Immature natural killer cell (primary cell): Measurements from ENCODE around the gene IFT74. TPM values are rescaled to one million over a fixed set of nuclear protein-coding genes. Genes with fewer than 3 reads are reported as not detected.
"Not testable (repeated sequence)": the region's sequence is repeated elsewhere in the genome, so short reads cannot be mapped to it uniquely, and the experiment has no call there.

ENCODE experiments used
- DNase-seq, 3 donors: peaks; one replicate each; pipeline ENCODE4 v3.0.0; 2022; ENCODE audit warnings: mixed read lengths in 1 of 3
- H3K27ac Mint-ChIP-seq, 6 donors: one replicate each; pipeline ENCODE4 v1.8.0; 2020; ENCODE audit warnings: mixed read lengths in 6 of 6, mild to moderate bottlenecking in 5 of 6, inconsistent platforms in 4 of 6, moderate library complexity in 3 of 6
- H3K27me3 Mint-ChIP-seq, 3 donors: one replicate each; pipeline ENCODE4 v1.8.0; 2020 to 2021; ENCODE audit warnings: low read depth in 3 of 3, mild to moderate bottlenecking in 3 of 3, mixed read lengths in 3 of 3, moderate library complexity in 3 of 3, inconsistent platforms in 1 of 3
- H3K36me3 Mint-ChIP-seq, 3 donors: one replicate each; pipeline ENCODE4 v1.8.0; 2020; ENCODE audit warnings: mixed read lengths in 3 of 3, inconsistent platforms in 2 of 3, mild to moderate bottlenecking in 2 of 3
- H3K4me1 Mint-ChIP-seq, 2 donors: one replicate each; pipeline ENCODE4 v1.8.0; 2020; ENCODE audit warnings: inconsistent platforms in 2 of 2, mild to moderate bottlenecking in 2 of 2, mixed read lengths in 2 of 2, moderate library complexity in 1 of 2
- H3K4me3 Mint-ChIP-seq, 5 donors: one replicate each; pipeline ENCODE4 v1.8.0; 2020; ENCODE audit warnings: mild to moderate bottlenecking in 5 of 5, mixed read lengths in 5 of 5, inconsistent platforms in 3 of 5, moderate library complexity in 3 of 5
- H3K9me3 Mint-ChIP-seq, 6 donors: one replicate each; pipeline ENCODE4 v1.8.0; 2020; ENCODE audit warnings: mild to moderate bottlenecking in 6 of 6, mixed read lengths in 6 of 6, inconsistent platforms in 4 of 6, moderate library complexity in 3 of 6
- polyA plus RNA-seq, 3 donors: library from polyadenylated mRNA; unstranded; fragments of 300-500 nt; fragmentation: Illumina TruSeq; gene quantifications; one replicate each; pipeline ENCODE4 v1.2.3, GENCODE V29; 2021

The IFT74 gene
- polyA plus RNA-seq, 3 donors from 2014 or later = 4.3 to 9.7 (median 4.6) TPM

DNA sequence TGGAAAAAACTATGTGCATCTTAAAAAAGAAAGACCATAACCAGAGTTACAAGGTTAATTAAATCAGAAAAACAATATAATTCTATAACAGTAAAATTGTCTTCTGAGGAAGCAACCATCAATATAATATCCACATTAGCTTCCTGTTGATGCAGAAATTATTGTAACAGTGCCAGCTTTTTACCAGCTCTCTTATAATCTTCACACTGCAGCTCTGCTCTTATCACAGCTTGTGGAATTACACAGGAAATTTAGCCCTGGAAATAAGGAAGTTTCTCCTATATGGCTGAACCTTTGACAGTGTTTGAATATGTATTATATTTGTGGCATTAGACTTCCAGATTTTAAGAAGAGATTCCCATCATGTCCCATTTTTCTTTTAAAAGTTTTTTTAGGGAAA lies 103.7 kb downstream of the IFT74 start:
- Mint-ChIP-seq H3K4me3 (no peak overlapping the region), H3K4me1 (no peaks in the 10 kb centered on the region), H3K36me3 (peaks cover 0 to 33% (median 15%) of the 10 kb centered on the region in 3 donors), H3K27ac (no peak overlapping the region), H3K9me3 (no peaks in the 10 kb centered on the region), H3K27me3 (no peaks in the 10 kb centered on the region)
- DNase-seq = no peak

DNA sequence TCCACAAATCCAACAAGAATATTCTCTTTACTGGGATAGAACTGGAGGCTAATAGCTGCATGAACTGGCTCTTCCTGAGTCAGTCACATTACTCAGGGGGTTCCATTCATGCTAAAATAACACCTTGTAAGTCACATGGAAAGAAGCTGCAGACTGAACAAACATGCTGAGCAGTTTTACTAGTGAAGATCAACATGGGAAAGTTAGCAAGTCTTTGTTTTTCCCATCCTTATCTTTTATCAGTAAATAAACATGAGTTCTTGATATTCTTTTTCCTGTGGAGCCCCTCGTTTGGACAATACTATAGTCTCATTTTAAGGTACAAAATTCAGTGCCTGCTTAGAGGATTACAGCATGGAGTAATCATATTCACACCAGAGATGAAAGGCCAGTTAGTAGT lies 109.1 kb downstream of the IFT74 start:
- Mint-ChIP-seq H3K9me3 (peaks cover 0 to 1% (median 0%) of the 10 kb centered on the region in 6 donors), H3K27ac (no peak overlapping the region), H3K4me1 (no peaks in the 10 kb centered on the region), H3K36me3 (peaks cover 0 to 16% (median 0%) of the 10 kb centered on the region in 3 donors), H3K4me3 (no peak overlapping the region), H3K27me3 (no peaks in the 10 kb centered on the region)
- no peak for DNase-seq

- H3K27ac Mint-ChIP-seq = no peak overlapping the region
- peaks cover 3 to 18% (median 18%) of the 10 kb centered on the region in 3 donors for H3K36me3 Mint-ChIP-seq
- no peak overlapping the region for H3K4me3 Mint-ChIP-seq
Observed at GRCh38 chr9:27073841-27074728, 117.9 kb downstream of the IFT74 start.

GRCh38 chr9:27078685-27079084 lies 122.5 kb downstream of the IFT74 start:
- Mint-ChIP-seq H3K36me3 (peaks cover 3 to 18% (median 14%) of the 10 kb centered on the region in 3 donors), H3K9me3 (peaks cover 0 to 5% (median 0%) of the 10 kb centered on the region in 6 donors), H3K27me3 (peaks cover 0 to 2% (median 0%) of the 10 kb centered on the region in 3 donors), H3K27ac (no peak overlapping the region), H3K4me3 (no peak overlapping the region), H3K4me1 (no peaks in the 10 kb centered on the region)
- no peak for DNase-seq

More at GRCh38 chr9:27073841-27074728, 117.9 kb downstream of the IFT74 start:
- Mint-ChIP-seq H3K4me1 (no peaks in the 10 kb centered on the region), H3K27me3 (peaks cover 0 to 2% (median 0%) of the 10 kb centered on the region in 3 donors), H3K9me3 (peaks cover 0 to 5% (median 0%) of the 10 kb centered on the region in 6 donors)
- no peak for DNase-seq

DNA sequence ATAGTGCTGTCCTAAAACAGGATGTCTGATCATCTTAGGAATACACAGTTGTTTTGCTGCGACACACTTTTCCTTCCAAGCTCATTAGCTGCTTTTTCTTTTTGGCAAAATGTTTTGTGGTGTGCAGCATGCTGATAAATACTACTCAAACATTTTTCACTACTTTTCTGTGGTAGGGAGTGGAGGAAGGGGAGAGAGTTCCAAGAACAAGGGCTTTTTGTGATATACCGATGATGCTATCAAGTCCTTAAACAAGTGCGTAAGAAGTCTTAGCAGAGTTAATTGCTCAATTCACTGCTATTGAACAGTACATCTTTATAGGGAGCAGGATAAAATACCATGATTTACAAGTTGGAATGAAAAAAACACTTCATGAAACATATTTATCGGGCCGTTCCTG lies 129.2 kb downstream of the IFT74 start:
- Mint-ChIP-seq H3K4me3 (no peak overlapping the region), H3K27me3 (peaks cover 0 to 2% (median 0%) of the 10 kb centered on the region in 3 donors), H3K27ac (no peak overlapping the region)

DNA sequence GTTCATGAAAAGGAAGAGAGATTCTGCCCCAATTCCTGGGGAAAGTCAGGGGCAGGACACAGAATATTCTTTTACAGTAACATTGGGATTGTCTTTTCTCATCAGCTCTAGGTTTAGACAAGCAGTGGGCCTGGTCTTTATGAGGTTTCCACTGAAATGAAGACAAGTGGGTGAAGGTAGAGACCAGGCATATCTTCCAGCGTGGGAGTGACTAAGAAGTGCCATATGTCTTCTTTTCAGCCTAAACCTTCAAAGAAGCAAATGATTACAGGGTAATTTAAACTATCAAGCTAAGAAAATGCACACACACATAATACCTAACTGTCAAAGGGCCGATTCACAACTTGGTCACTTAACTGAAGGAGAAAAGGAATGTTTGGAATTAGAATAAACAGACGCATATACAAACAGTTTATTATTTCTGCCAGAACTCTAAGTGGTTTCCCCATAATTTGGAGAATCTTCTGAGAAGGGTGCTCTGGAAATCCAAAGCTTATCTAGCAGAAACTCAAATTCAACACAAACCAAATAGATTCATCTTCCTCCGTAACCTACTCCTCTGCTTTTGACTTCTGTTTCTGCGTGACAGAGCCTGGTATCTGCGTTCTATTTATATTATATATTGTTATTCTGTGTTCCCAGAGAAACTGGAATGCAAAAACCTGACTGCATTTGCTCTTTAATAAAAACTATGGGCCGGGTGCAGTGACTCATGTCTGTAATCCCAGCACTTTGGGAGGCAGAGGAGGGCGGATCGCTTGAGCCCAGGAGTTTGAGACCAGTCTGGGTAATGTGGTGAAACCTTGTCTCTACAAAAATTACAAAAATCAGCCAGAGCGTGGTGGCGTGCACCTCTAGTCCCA lies 130.8 kb downstream of the IFT74 start:
- Mint-ChIP-seq H3K9me3 (peaks cover 0 to 2% (median 0%) of the 10 kb centered on the region in 6 donors), H3K27ac (no peak overlapping the region), H3K4me3 (no peak overlapping the region), H3K27me3 (peaks cover 0 to 2% (median 2%) of the 10 kb centered on the region in 3 donors), H3K36me3 (peaks cover 0 to 4% (median 0%) of the 10 kb centered on the region in 3 donors), H3K4me1 (no peaks in the 10 kb centered on the region)
- no peak for DNase-seq

More for the DNA sequence above, 129.2 kb downstream of the IFT74 start:
- Mint-ChIP-seq H3K36me3 (peaks cover 0 to 9% (median 0%) of the 10 kb centered on the region in 3 donors), H3K4me1 (no peaks in the 10 kb centered on the region), H3K9me3 (peaks cover 0 to 2% (median 0%) of the 10 kb centered on the region in 6 donors)
- no peak for DNase-seq

DNA sequence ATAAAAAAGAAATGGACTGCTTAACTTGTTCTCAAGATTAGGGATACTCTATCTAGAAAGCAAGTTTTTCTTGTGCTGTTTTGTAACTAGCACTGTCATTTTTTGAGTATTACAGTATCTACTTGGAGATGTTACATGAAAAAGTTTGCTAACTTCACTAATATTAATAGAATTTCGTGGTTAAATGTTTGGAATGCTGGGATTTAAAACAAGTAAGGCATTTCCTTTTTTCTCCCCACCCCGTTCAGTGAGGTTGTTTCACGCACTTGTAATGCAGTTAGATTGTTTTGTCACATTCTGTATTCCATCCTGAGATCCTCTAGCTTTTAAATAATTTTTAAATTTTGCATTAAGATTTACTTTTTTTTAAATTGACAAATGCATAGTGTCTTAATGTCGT lies 132.8 kb downstream of the IFT74 start:
- Mint-ChIP-seq H3K4me3 (no peak overlapping the region), H3K27ac (no peak overlapping the region), H3K36me3 (no peaks in the 10 kb centered on the region), H3K9me3 (peaks cover 0 to 2% (median 0%) of the 10 kb centered on the region in 6 donors), H3K27me3 (peaks cover 0 to 2% (median 2%) of the 10 kb centered on the region in 3 donors), H3K4me1 (peaks cover 0 to 7% of the 10 kb centered on the region in 2 donors)
- no peak for DNase-seq

GRCh38 chr9:27089706-27090105 lies 133.5 kb downstream of the IFT74 start:
- Mint-ChIP-seq H3K27ac (no peak overlapping the region), H3K27me3 (peaks cover 1 to 2% (median 2%) of the 10 kb centered on the region in 3 donors), H3K9me3 (peaks cover 0 to 4% (median 0%) of the 10 kb centered on the region in 6 donors), H3K4me3 (no peak overlapping the region), H3K36me3 (no peaks in the 10 kb centered on the region), H3K4me1 (peaks cover 0 to 9% of the 10 kb centered on the region in 2 donors)
- DNase-seq = no peak

GRCh38 chr9:27090231-27090630 lies 134.0 kb downstream of the IFT74 start:
- DNase-seq = no peak
- H3K27me3 Mint-ChIP-seq = peaks cover 2 to 3% (median 2%) of the 10 kb centered on the region in 3 donors
- peaks cover 0 to 7% (median 0%) of the 10 kb centered on the region in 6 donors for H3K9me3 Mint-ChIP-seq
- H3K36me3 Mint-ChIP-seq = no peaks in the 10 kb centered on the region
- no peak overlapping the region for H3K4me3 Mint-ChIP-seq
- H3K27ac Mint-ChIP-seq = no peak overlapping the region
- peaks cover 0 to 9% of the 10 kb centered on the region in 2 donors for H3K4me1 Mint-ChIP-seq

GRCh38 chr9:27090711-27091110 lies 134.5 kb downstream of the IFT74 start:
- H3K27me3 Mint-ChIP-seq = peaks cover 2 to 3% (median 2%) of the 10 kb centered on the region in 3 donors
- no peak for DNase-seq
- H3K36me3 Mint-ChIP-seq = no peaks in the 10 kb centered on the region

GRCh38 chr9:27092496-27092895 lies 136.3 kb downstream of the IFT74 start:
- H3K36me3 Mint-ChIP-seq, H3K27ac Mint-ChIP-seq, DNase-seq, H3K4me1 Mint-ChIP-seq, H3K4me3 Mint-ChIP-seq, H3K27me3 Mint-ChIP-seq: not testable (repeated sequence)
- peaks cover 0 to 16% (median 0%) of the 10 kb centered on the region in 6 donors for H3K9me3 Mint-ChIP-seq

More at GRCh38 chr9:27090711-27091110, 134.5 kb downstream of the IFT74 start:
- no peak overlapping the region for H3K27ac Mint-ChIP-seq
- H3K4me1 Mint-ChIP-seq = peaks cover 0 to 9% of the 10 kb centered on the region in 2 donors
- no peak overlapping the region for H3K4me3 Mint-ChIP-seq
- H3K9me3 Mint-ChIP-seq = peaks cover 0 to 7% (median 0%) of the 10 kb centered on the region in 6 donors

DNA sequence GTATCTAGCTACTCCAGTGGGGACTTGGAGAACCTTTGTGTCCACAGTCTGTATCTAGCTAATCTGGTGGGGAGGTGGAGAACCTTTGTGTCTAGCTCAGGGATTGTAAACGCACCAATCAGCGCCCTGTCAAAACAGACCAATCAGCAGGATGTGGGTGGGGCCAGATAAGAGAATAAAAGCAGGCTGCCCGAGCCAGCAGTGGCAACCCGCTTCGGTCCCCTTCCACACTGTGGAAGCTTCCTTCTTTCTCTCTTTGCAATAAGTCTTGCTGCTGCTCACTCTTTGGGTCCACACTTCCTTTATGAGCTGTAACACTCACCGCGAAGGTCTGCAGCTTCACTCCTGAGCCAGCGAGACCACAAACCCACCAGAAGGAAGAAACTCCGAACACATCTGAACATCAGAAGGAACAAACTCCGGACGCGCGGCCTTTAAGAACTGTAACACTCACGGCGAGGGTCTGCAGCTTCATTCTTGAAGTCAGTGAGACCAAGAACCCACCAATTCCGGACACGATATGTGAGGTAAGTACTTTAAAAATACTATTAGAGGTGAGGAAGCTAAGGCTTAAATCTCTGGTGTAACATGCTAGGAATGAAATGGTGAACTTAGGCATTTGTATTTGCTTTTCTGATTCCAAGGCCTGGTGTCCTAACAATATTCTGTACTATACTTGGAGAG lies 137.3 kb downstream of the IFT74 start:
- not testable (repeated sequence) for H3K4me1 Mint-ChIP-seq, DNase-seq, H3K27me3 Mint-ChIP-seq, H3K36me3 Mint-ChIP-seq, H3K27ac Mint-ChIP-seq
- peaks cover 0 to 19% (median 1%) of the 10 kb centered on the region in 6 donors for H3K9me3 Mint-ChIP-seq
- peak overlapping the region in 2 of 5 donors; percentile 2 to 9 for H3K4me3 Mint-ChIP-seq

DNA sequence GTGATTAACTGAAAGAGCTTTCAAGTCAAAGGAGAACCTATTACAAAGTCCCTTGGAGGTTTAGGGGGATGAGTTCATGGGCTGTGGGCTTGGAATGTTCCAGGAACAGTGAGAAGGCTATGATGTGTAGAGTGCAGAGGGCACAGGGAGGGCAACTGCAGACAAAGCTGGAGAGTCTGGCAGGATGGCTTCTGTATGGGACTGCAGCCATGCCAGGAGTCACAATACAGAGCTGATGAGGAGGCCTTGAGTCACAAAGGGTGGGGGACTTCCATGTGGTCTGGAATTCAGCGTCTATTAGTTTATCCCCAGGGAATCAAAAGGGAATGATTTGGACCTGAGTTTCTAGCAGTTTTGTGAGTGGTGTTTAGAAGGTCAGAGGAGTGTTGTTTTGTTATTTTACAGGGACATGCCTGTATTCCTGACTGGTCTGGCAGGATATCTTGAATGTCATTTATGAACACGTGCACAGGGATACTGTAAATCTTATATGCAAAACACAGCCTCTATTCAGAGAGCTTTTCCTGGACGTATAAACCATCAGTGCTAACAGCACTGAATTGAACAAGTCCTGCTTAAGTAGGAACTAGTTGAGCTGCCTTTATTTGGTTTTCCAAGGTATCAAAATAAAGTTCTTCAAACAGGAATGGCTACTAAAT lies 138.6 kb downstream of the IFT74 start:
- H3K4me1 Mint-ChIP-seq = peaks cover 0 to 9% of the 10 kb centered on the region in 2 donors
- H3K9me3 Mint-ChIP-seq = peaks cover 0 to 17% (median 1%) of the 10 kb centered on the region in 6 donors

More for the DNA sequence above, 138.6 kb downstream of the IFT74 start:
- DNase-seq = no peak
- Mint-ChIP-seq H3K36me3 (no peaks in the 10 kb centered on the region), H3K27ac (no peak overlapping the region), H3K27me3 (peaks cover 2 to 8% (median 3%) of the 10 kb centered on the region in 3 donors), H3K4me3 (no peak overlapping the region)
